GM21367 (cell line): ENCODE data around the gene OR6Q1.
"Not testable (repeated sequence)": the region's sequence is repeated elsewhere in the genome, so short reads cannot be mapped to it uniquely, and the experiment has no call there.

Experiments
- ATAC-seq: cut with Tn5 transposase; IDR thresholded peaks from one replicate; pipeline ENCODE4 v1.9.1; 2021; ENCODE audit not compliant: unreplicated experiment

The OR6Q1 gene, protein sequence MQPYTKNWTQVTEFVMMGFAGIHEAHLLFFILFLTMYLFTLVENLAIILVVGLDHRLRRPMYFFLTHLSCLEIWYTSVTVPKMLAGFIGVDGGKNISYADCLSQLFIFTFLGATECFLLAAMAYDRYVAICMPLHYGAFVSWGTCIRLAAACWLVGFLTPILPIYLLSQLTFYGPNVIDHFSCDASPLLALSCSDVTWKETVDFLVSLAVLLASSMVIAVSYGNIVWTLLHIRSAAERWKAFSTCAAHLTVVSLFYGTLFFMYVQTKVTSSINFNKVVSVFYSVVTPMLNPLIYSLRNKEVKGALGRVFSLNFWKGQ

DNA sequence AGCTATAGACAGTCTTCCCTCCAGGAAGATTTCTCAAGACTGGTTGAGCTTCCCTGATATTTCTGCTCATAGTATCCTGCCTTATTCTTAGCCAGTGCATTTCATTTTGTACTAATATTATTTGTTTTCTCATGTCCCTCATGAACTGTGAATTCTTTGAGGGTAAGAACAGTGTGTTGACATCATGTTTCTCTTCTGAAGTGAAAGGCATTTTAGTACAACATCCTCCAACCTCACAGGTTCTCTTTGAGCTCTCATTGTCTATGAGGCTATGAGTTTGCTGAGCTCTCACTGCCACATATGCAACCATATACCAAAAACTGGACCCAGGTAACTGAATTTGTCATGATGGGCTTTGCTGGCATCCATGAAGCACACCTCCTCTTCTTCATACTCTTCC lies at the start of gene OR6Q1:
Gene OR6Q1, plus strand, starts transcription at position 301 of the 400 bp plus-strand sequence. Its CDS starts 0 bp downstream, at position 301.
- no peak for ATAC-seq

DNA sequence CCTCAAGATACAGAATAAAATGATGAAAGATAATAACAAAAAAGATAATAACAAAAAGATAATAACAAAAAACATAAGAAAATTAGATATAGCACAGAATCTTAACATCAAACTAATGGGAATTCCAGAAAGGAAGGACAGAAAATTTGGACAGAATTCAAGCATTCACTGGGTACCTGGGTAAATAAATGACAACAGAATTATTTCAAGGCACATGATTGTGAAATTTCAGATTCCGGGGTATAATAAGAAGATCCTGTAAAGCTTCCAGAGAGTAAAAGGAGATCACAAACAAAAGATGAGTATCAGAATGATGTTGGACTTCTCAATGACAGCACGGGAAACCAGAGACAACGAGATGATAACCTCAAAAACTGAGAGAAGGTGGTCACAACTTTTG lies 49.2 kb upstream of the OR6Q1 start:
- no peak for ATAC-seq

DNA sequence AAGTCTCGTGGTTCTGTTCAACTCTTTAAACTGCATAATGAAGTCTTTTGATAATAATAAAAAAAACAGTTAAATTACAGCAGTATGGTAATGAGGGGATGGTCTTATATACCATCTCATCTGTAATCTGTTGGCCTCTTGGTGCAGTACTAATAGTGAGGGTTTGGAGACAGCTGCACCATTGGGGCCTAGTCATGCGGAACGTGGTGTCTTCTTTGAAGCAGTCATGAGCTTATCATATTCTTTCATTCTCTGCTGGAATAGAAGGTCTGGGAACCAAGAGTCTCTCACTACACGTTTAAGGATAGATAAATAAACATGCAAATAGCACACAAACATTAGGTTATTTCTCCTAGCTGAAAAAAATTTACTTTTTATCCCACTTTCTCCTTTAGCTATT lies 48.0 kb upstream of the OR6Q1 start:
- no peak for ATAC-seq

- ATAC-seq: no peak
Observed at GRCh38 chr11:57983191-57983590, 47.6 kb upstream of the OR6Q1 start.

GRCh38 chr11:57999523-57999922 lies 31.2 kb upstream of the OR6Q1 start:
- not testable (repeated sequence) for ATAC-seq

- ATAC-seq: not testable (repeated sequence)
Observed at GRCh38 chr11:58000021-58000420, 30.7 kb upstream of the OR6Q1 start.

DNA sequence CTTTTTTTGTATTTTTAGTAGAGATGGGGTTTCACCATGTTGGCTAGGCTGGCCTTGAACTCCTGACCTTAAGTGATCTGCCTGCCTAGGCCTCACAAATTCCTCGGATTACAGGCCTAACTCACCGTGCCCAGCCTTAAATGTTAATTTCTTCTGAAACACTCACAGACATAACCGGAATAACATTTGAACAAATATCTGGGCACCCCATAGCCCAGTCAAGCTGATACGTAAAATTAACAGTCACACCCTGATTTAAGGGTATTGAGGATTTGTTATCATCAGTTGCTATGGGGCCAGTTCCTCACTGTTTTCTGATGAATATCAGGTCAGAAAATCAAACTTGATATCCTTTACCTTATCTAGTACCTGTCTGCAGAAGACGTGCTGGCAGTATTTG lies 30.1 kb upstream of the OR6Q1 start:
- no peak for ATAC-seq

GRCh38 chr11:58003036-58003435 lies 27.7 kb upstream of the OR6Q1 start:
- ATAC-seq: no peak

DNA sequence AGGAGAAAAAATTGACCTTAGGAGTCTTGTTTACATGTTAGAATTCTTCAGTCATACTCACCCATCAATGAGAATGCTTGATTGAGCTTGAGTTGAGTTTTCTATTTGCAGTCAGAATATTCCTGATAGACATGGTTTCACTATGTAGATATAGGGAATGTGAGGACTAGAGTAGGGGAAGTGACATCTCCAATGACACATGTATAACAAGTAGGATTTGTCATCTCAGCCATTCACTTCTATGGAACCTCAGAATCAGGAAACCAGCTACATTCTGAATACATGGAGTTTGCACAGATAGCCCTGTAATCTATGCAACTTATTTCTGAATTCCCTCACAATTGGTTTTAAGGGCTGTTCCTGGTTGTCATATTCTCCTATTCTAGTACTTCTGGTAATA lies 27.2 kb upstream of the OR6Q1 start:
- ATAC-seq: no peak

GRCh38 chr11:58004664-58005063 lies 26.1 kb upstream of the OR6Q1 start:
- no peak for ATAC-seq

DNA sequence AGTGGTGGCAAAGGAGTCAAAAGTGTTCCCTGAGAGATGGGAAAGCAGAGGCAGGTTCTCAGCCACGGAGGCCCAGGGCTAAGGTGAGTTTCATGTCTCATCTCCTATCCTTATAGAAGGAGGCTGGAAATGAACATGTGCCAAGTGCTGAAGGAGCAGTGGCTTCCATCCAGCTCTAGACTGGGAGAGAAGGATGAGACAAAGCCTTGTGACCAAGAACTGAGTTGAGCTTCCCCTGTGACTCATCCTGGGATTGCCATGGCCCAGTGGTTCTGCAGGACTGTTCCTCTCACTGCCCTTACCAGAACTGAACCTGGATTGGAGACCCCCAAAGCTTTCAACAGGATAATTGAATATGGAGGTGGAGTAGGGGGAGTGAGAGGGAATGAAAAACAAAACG lies 23.8 kb upstream of the OR6Q1 start:
- ATAC-seq: no peak

DNA sequence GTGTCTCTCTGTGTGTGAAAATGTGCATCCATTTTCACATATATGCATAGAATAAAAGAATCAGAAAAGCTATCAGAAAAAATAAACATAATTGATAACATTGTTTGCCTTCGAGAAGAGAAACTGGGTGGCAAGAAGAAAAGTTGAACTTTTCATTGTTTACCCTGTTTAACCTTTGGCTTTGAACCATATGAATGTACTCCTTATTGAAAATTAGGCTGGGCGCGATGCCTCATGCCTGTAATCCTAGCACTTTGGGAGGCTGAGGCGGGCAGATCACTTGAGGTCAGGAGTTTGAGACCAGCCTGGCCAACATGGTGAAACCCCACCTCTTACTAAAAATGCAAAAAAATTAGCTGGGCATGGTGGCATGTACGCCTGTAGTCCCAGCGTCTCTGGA lies 19.0 kb upstream of the OR6Q1 start:
- ATAC-seq: no peak

GRCh38 chr11:58023435-58023931 lies 7.3 kb upstream of the OR6Q1 start, which contains the start of gene OR9Q1:
Gene OR9Q1 (plus strand): TSS chr11:58023881. CDS start chr11:58179445, 155,564 bp downstream.
- no peak for ATAC-seq

DNA sequence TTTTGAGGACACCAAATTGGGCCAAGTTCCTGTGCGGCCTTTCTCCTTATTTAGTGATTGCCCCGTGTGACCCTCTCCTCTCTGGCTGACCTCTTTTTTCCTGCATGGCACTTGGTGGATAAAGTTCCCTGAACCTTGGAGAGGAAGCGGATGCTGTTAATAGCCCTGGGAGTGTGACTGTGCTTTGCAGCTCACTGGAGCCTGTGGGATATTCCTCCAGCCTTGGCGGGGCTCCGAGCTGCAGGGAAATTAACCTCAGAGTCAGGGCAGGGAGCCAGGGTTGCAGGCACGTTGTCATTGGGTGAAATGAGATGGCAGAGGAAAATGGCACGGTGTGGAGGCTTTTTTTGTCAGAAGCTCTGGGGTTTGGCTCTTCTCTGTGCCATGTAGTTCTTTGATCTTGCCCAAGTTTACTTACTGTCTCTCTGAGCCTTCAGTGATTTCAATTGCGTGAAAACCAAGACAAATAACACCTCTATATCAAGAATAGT lies 6.1 kb upstream of the OR6Q1 start:
- ATAC-seq: no peak

DNA sequence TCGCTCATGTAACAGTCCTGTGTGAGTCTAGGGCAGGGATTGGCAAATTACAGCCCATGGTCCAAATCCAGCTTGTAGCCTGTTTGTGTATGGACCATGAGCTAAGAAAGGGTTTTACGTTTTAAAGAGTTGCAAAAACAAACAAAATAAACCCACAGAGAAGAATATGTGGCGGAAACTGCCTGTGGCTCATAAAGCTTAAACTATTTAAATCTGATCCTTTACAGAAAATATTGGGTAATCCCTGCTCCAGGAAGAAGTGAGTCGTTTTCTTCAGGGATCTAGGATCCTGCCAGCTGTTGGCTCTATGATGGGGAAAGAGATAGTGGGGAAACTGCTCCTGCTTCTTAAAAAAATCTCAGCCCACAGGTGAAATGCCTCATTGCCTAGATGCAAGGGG lies 3.4 kb upstream of the OR6Q1 start:
- ATAC-seq: no peak

- no peak for ATAC-seq
Observed at GRCh38 chr11:58028687-58029411, 1.9 kb upstream of the OR6Q1 start.

GRCh38 chr11:58034471-58034870 lies 3.7 kb downstream of the OR6Q1 start:
- ATAC-seq: no peak

DNA sequence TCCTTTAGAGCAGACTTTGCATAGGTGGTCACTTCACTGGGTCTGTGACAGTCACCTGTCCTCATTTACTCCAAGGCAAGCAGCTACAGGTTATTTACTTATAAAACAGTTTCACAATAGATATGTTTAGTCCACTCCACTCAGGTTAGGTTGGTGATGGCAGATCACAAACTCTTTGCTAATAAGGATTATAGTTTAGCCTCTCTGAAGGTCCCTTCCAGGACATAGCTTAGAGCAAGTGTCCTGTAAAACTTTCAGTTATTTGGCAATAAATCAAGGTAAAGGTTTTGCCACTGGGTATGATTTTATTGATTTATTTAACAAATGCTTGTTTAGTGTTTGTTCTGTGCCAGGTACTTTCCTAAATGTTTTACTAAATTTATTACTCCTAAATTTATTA lies 8.8 kb downstream of the OR6Q1 start:
- ATAC-seq: no peak

- ATAC-seq: no peak
Observed at GRCh38 chr11:58043379-58043778, 12.6 kb downstream of the OR6Q1 start.

- ATAC-seq: no peak
Observed at GRCh38 chr11:58046231-58046630, 15.5 kb downstream of the OR6Q1 start.

- no peak for ATAC-seq
Observed at GRCh38 chr11:58047818-58048217, 17.1 kb downstream of the OR6Q1 start.

GRCh38 chr11:58055806-58056401 lies 25.2 kb downstream of the OR6Q1 start:
- ATAC-seq: no peak
